ENCODE measurements around the gene ALG6. TPM values are rescaled to one million over a fixed set of nuclear protein-coding genes. Genes with fewer than 3 reads are reported as not detected.
"Not testable (repeated sequence)": the region's sequence is repeated elsewhere in the genome, so short reads cannot be mapped to it uniquely, and the experiment has no call there.

The ALG6 gene
- total RNA-seq, 1 donor from 2014 or later, result 3.4 TPM

GRCh38 chr1:63401945-63402344 lies 34.5 kb downstream of the ALG6 start:
- no peak for DNase-seq (ENCODE audit: low spot score)
- intact Hi-C loops (cut with DNase I), result no loop called here

- DNase-seq (ENCODE audit: low spot score), result no peak
- intact Hi-C loops (cut with DNase I), result no loop called here
Measured at GRCh38 chr1:63403386-63403785, 36.0 kb downstream of the ALG6 start.

DNA sequence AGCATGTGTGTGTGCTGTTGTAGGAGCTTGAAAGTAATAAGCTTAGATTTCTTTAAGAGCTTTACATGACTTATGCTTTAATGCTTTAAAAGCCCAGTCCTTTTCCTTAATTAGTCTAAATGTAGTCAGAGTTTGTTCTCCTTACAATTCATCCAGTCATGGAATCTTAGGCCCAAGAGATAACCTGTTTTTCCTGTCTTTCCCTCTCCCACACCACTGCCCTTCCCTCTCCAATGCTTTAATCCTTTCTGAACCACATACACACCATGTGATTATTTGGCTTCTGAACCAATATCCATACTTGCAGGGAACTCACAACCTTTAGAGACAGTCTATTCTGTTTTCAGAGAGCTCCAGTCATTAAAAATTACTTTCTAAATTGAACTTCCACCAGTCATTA lies 37.6 kb downstream of the ALG6 start:
- intact Hi-C loops (cut with DNase I), result no loop called here

GRCh38 chr1:63405987-63406386 lies 38.6 kb downstream of the ALG6 start:
- DNase-seq (ENCODE audit: low spot score), result no peak
- intact Hi-C loops (cut with DNase I), result no loop called here

More for the DNA sequence above, 37.6 kb downstream of the ALG6 start:
- DNase-seq (ENCODE audit: low spot score), result no peak

DNA sequence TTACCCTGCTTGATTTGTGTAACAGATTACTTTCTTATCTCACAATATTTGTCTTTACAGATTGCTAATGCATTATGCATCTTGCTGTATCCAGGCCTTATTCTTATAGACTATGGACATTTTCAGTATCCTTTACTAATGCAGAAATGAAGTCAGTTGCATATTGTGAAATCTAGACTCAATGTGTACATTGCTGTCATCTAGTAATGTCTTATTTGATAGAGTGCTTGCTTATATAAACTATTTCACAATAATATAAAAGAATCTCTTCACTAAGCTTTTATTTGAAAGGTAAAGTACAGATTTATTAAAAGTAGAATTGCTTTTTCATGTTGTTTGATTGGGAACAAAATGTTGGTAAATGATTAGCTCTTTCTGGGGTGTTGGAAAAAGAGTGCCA lies 39.6 kb downstream of the ALG6 start:
- no peak for DNase-seq (ENCODE audit: low spot score)
- intact Hi-C loops (cut with DNase I), result no loop called here

GRCh38 chr1:63408331-63408730 lies 40.9 kb downstream of the ALG6 start:
- intact Hi-C loops (cut with DNase I), result no loop called here
- DNase-seq (ENCODE audit: low spot score), result no peak

DNA sequence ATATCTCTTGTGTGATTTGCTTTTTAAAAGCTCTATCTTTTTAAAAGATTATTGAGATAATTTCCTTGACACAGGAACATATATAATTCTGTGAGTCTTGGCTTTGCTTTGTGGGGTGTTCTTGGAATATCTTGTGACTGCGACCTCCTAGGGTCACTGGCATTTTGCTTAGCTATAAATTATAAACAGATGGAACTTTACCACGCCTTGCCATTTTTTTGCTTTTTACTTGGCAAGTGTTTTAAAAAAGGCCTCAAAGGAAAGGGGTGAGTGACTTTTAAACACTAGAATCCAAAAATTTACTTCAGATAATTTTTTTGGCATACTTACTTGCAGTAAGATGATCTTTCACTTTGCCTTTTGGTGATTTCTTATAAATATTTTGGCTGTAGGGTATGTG lies 43.6 kb downstream of the ALG6 start:
- intact Hi-C loops (cut with DNase I), result no loop called here
- no peak for DNase-seq (ENCODE audit: low spot score)

- DNase-seq (ENCODE audit: low spot score), result no peak
- intact Hi-C loops (cut with DNase I), result no loop called here
Measured at GRCh38 chr1:63413394-63413793, 46.0 kb downstream of the ALG6 start.

GRCh38 chr1:63414691-63415365 lies 47.4 kb downstream of the ALG6 start:
- DNase-seq (ENCODE audit: low spot score), result no peak

DNA sequence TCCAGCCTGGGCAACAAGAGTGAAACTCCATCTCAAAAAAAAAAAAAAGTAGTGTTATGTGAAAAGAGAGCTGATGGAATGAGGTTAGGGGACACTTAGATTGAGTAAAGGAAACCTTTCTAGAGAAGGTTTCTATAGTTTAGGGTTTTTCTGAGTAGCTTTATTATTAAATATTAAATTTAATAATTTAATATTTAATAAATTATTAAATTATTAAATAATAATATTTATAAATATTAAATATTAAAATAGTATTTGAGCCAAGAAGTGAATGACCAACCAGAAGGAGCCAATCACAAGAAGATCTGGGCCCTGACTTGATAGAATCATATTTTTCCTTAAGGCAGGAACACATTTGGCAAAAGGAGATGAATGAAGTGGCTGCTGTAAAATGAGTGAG lies 50.7 kb downstream of the ALG6 start:
- no peak for DNase-seq (ENCODE audit: low spot score)
- intact Hi-C loops (cut with DNase I), result no loop called here

More at GRCh38 chr1:63414691-63415365, 47.4 kb downstream of the ALG6 start:
- intact Hi-C loops (cut with DNase I), result no loop called here

GRCh38 chr1:63420746-63421145 lies 53.3 kb downstream of the ALG6 start:
- intact Hi-C loops (cut with DNase I); DNase-seq (ENCODE audit: low spot score): not testable (repeated sequence)

GRCh38 chr1:63423649-63424048 lies 56.2 kb downstream of the ALG6 start:
- no peak for DNase-seq (ENCODE audit: low spot score)
- intact Hi-C loops (cut with DNase I), result no loop called here

GRCh38 chr1:63428815-63429214 lies 61.4 kb downstream of the ALG6 start:
- intact Hi-C loops (cut with DNase I), result no loop called here
- no peak for DNase-seq (ENCODE audit: low spot score)

GRCh38 chr1:63429281-63429680 lies 61.9 kb downstream of the ALG6 start:
- no peak for DNase-seq (ENCODE audit: low spot score)
- intact Hi-C loops (cut with DNase I), result no loop called here

DNA sequence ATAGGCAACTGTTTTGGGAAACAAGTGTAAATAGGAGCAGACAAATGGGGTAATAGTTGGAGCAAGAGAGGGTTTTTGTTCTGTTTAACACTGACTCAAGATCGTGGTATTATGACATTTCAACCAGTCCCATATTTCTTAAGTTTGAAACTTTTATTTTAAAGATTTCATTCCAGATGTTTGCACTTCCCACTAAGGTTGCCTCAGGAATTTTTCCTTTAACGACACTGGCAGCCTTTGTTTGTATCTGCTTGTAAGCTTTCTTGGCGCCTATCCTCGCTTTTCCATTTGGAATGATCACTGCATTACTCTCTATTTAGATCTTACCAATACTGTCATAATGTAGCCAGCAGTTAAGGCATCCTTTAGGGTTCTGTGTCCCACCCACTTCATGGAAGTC lies 67.7 kb downstream of the ALG6 start:
- DNase-seq (ENCODE audit: low spot score), result no peak
- intact Hi-C loops (cut with DNase I), result no loop called here

- DNase-seq (ENCODE audit: low spot score), result no peak
- intact Hi-C loops (cut with DNase I), result loop anchor here (5.0 kb wide), 1 partner anchor 115 kb away; no protein-coding TSS in a partner anchor
Measured at GRCh38 chr1:63442141-63442475, 74.7 kb downstream of the ALG6 start.

DNA sequence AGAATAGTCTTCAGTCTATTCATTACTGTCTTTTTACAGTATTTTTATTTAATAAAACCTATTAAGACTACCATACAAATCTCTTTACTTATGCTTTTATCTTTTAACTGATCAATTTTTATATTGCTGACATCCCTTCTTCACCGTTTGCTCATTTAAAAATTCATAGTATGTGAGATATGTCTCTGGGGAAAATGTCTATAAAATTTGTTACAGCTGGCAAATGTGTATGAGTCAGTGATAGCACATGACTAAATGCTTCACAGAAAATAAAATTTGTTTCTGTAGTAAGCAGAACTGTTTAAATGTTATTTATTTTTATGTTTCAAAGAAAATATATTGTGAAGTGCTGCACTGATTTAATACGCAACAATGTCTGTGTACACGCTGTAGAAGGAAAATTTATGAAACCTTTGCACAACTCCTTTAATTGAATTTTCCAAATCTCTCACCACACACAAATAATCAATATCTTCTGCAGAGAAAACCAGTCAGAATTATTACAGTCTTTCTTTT lies 81.4 kb downstream of the ALG6 start:
- intact Hi-C loops (cut with DNase I), result no loop called here
- no peak for DNase-seq (ENCODE audit: low spot score)

DNA sequence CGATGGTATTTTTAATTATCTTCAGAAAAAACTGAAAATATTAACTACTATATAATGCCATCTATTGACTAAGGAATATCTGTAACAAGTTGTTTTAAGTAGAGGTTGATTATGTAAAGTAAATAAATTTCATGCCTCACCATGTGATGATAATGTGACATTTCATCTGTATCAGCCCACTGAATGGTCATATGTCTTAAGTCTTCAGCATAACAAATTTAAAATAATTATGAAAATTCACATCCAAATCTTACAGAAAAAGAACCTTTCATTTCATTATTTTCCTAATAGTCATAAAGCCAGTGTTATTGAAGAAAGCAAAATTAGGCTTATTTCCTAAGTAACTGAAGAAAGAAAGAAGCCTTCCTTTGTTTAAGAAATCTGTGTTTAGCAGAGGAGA lies 83.0 kb downstream of the ALG6 start:
- no peak for DNase-seq (ENCODE audit: low spot score)
- intact Hi-C loops (cut with DNase I), result no loop called here

- intact Hi-C loops (cut with DNase I), result no loop called here
Measured at GRCh38 chr1:63453232-63453631, 85.8 kb downstream of the ALG6 start.

GRCh38 chr1:63454269-63454668 lies 86.8 kb downstream of the ALG6 start:
- intact Hi-C loops (cut with DNase I), result no loop called here
- no peak for DNase-seq (ENCODE audit: low spot score)

More at GRCh38 chr1:63453232-63453631, 85.8 kb downstream of the ALG6 start:
- no peak for DNase-seq (ENCODE audit: low spot score)

DNA sequence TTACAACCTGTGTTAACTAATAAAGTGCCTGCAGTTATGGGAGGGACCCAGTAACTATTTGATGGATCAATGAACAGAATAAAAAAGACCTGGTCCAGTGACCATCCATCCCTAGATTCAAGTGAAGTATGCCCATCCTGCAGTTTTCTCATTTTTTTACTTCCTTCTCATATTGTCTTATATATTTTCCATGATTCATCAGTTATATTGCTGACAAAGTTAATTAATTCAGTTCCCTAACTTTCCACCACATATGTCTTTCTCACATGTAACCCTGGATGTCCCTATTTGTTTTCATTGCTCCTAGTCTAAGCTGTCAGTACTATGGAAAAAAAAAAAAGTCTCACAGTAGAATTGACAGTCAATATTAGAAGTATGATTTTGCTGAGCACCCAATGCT lies 91.3 kb downstream of the ALG6 start:
- intact Hi-C loops (cut with DNase I), result no loop called here
- no peak for DNase-seq (ENCODE audit: low spot score)
